Left colon (tissue), 2 donors: Measurements from ENCODE around the gene RPS6KA2. TPM values are rescaled to one million over a fixed set of nuclear protein-coding genes. Genes with fewer than 3 reads are reported as not detected.

Source experiments
- ATAC-seq: fragments of 200-7000 bp; cut with Tn5 transposase; one replicate; pipeline ENCODE4 v1.9.1; 2020; ENCODE audit warnings: mild to moderate bottlenecking, moderate library complexity
- DNase-seq, 2 donors: peaks; one replicate each; pipeline ENCODE4 v3.0.0-alpha.2; 2020
- intact Hi-C, 2 donors: fragments of 100-400 bp; cut with DNase I in 1 of 2; cut with micrococcal nuclease in 1 of 2; formaldehyde crosslinking; loops; one replicate each; pipeline versions ENCODE4 v1.11.2 to v1.14.0; 2022; cut with DNase I, micrococcal nuclease
- total RNA-seq, 2 donors: library from RNA; stranded (reverse); fragmentation: NEBNext Ultra II Directional; extraction: Animal tissue kit (Norgen Biotek cat#: 25700); gene quantifications; one replicate each; pipeline ENCODE4 v1.2.1, GENCODE V29; 2021
- donor health status: DM: no; HTN: no; CAD: no.
- donor health status: DM: yes; HTN: yes; CAD: no.

RPS6KA2 gene
- total RNA-seq, 2 donors from 2014 or later = 11.5 to 13.3 TPM

DNA sequence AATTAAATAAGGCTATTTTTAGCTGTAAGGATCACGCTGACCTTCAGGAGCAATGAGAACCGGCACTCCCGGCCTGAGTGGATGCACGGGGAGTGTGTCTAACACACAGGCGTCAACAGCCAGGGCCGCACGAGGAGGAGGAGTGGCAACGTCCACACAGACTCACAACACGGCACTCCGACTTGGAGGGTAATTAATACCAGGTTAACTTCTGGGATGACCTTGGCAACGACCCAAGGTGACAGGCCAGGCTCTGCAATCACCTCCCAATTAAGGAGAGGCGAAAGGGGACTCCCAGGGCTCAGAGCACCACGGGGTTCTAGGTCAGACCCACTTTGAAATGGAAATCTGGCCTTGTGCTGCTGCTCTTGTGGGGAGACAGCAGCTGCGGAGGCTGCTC is 124.6 kb downstream of the RPS6KA2 start:
- DNase-seq = no peak

DNA sequence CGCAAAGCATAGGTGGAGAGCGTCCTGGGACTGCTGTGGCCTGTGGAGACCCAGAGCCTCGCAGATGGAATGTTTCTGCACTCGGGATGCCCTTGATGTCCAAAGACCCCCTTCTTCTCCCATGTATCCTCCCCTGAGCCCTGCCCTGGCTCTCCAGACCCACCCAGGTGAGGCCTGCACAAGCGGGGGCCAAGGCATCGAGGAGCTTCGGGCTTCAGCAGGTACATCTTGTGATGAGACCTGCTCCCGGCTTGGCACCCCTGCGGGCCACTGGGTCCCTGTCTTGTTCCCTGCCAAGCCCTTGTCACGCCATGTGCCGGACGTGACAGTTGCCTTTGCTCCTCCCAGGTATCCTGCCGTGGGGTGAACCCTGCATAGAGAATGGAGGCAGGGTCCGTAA is 125.8 kb downstream of the RPS6KA2 start:
- ATAC-seq = no peak
- no peak for DNase-seq
- intact Hi-C loops = no loop called here

More for the DNA sequence above, 124.6 kb downstream of the RPS6KA2 start:
- intact Hi-C loops = no loop called here
- ATAC-seq = no peak

DNA sequence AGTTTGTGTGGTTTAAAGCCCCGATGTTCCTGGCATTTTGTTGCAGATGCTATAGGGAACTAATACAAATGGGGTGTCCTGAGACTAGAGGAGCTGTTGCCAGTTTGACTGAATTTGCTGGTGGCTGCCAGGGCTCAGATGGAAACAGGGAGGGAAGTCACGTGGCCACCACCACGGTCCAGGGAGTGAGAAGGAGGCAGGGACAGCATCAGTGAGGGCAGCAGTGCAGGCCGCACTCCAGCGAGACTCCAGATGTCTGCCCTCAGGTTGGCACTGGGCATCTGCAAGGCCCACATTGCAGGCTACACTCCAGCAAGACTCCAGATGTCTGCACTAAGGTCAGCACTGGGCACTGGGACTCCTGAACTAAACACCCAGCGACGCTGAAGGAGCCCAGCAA is 126.8 kb downstream of the RPS6KA2 start:
- no peak for DNase-seq
- ATAC-seq = no peak
- intact Hi-C loops = no loop called here

DNA sequence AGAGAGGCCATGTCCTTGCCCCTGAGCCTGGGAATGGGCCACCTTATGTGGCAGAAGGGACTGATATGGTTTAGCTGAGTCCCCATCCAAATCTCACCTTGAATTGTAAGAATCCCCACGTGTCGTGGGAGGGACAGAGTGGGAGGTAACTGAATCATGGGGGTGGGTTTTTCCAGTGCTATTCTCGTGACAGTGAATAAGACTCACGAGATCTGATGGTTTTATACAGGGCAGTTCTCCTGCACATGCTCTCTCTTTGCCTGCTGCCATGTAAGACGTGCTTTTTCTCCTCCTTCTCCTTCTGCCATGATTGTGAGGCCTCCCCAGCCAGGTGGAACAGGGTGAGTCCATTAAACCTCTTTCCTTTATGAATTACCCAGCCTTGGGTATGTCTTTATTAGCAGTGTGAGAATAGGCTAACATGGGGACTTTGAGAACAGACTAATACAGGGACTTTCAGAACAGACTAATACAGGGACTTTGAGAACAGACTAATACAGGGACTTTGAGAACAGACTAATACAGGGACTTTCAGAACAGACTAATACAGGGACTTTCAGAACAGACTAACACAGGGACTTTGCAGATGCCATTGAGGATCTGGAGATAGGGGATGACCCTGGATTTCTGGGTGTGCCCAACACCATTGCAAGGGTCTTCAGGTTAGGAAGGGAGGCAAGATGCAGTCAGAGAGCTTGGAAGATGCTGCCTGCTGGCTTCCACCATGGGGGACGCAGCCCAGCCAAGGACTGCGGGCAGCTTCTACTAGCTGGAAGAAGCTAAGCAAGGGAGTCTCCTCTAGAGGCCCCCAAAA is 127.5 kb downstream of the RPS6KA2 start:
- DNase-seq (no peak), ATAC-seq (no peak)
- intact Hi-C loops = no loop called here

DNA sequence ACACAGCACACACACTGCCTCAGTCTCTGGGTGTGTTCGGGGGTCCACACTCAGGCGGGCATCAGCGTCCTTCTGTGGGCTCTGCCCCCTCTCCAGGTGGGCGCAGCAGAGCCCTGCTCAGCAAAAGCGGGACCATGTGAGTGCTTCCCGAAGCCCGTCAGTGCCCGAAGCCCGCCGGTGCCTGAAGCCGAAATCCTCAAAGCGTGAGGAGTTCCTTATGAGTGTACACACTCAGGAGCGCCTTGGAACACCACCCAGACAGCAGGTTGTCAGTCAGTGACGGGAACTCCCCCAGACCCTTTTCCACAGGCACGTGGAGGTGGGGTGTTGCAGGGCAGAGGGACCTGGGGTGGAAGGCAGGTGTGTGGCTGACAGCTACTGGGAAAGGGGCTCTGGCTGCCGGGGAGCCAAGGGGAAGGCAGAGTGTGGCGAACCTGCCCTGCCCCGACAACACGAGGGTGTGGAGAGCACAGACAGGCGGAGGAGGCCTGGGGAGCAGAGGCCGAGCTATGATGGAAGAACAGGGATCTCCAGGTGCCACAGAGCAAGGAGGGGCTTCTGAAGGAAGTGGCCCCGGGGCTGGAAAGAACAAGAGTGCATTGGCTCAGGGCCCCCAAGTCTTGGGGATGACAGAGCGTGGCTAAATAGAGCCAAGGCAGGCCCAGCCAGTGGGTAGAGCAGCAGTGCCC is 128.2 kb downstream of the RPS6KA2 start:
- ATAC-seq = no peak
- intact Hi-C loops = no loop called here

DNA sequence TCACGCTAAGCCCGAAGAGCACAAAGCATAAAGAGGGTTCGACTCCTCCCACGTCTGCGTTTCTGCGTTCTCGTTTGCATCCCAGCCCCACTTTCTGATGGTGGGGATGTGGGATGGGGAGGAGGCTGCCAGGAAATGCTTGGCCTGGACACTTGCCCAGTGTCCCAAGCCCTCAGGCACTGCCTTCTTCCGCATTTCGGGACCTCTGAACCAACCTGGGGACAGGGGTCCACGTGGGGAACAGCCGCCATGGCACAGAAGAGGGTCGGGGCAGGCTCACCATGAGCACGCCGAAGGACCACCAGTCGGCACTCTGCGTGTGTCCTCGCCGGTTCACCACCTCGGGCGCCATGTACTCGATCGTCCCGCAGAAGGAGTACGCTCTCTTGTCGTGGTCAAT is 128.8 kb downstream of the RPS6KA2 start:
- no peak for DNase-seq
- intact Hi-C loops = no loop called here
- no peak for ATAC-seq

More for the DNA sequence above, 128.2 kb downstream of the RPS6KA2 start:
- no peak for DNase-seq

DNA sequence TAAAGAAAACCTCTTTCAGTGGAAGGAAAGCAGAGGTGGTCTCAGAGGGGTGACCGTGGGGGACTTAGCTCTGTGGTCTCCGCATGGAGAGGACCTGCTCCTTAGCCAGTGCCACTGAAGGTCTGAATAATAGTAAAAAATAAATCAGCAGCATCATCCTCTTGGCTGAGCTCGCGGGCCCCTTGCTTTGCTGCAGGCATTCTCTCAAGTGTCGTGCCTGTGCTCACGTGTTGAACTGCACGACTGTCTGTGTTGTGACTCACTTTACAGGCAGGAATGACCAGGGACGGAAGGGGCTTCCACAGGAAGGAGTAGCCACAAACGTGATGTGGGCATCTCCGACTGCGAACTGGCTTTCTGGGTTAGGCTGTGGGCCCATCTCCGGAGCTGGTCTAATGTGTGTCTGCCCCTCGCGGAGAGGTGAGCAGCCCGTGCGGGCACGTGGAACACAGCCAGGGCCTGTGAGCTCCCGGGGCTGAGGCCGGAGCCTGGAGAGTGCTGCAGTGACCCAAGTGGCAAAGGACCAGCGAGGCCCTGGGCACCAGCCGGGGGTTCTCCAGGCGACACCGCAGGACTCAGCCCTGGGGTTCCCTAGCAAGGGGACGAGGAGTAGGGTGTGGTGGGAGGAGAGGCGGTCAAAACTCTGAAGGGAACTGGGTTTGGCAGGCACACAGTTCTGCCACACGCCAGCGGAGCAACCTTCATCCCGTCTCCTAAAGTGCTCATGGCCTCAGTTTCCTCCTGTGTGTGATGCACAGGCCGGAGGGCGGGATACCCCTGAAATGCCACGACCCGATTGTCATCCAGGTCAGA is 129.8 kb downstream of the RPS6KA2 start:
- intact Hi-C loops = no loop called here
- DNase-seq (no peak), ATAC-seq (no peak)

DNA sequence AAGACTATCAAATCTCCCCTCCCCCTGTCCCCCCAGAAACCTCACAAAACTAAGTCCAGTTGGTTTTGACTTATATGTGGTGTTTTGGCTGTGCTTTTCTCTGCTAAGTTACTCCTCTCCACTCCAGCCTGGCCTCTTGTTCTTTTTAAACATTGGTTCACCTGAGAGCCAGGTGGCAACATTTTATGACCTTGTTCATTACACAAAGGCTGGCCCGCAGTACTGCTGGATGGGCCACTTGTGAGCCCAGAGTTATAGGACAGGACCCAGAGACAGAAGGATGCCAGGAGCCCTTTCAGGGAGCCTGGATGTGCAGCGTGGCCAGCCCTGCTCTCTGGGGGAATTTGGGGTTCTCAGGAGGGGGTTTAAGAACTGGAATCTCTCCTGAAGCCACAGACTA is 130.6 kb downstream of the RPS6KA2 start:
- intact Hi-C loops = no loop called here
- DNase-seq = no peak
- ATAC-seq = peak; percentile 81

DNA sequence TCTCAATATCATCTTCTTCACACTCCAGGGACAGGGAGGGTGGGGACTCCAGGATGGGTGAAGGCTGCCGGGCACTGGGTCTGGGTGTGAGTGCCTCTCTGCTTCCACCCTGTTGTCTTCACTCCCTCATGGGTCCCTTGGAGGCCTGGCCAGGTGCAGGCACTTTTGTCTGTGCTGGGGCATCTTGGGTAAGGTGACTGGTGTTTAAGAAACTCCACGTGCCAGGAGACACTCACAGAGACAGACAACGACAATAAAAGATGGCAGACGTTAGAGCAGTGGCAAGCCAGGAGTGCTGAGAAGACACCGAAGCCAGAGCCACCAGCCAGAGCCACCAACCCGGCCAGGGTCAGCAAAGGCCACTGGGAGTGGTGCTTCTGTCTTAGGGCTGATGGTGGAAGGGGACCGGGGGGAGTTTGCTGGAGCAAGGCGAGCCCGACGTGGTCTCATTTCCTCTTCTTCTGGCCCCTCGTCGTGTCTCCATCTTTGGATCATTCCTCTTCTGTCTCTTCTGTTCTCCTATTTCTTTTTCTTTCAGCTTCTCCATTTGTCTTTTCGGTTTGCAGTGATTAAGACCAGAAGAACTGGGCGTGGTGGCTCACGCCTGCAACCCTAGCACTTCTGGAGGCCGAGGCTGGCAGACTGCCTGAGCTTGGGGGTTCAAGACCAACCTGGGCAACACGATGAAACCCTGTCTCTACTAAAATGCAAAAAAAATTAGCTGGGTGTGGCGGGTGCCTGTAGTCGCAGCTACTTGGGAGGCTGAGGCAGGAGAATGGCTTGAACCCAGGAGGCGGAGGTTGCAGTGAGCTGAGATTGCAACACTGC is 131.3 kb downstream of the RPS6KA2 start:
- DNase-seq (no peak), ATAC-seq (no peak)
- intact Hi-C loops = no loop called here

DNA sequence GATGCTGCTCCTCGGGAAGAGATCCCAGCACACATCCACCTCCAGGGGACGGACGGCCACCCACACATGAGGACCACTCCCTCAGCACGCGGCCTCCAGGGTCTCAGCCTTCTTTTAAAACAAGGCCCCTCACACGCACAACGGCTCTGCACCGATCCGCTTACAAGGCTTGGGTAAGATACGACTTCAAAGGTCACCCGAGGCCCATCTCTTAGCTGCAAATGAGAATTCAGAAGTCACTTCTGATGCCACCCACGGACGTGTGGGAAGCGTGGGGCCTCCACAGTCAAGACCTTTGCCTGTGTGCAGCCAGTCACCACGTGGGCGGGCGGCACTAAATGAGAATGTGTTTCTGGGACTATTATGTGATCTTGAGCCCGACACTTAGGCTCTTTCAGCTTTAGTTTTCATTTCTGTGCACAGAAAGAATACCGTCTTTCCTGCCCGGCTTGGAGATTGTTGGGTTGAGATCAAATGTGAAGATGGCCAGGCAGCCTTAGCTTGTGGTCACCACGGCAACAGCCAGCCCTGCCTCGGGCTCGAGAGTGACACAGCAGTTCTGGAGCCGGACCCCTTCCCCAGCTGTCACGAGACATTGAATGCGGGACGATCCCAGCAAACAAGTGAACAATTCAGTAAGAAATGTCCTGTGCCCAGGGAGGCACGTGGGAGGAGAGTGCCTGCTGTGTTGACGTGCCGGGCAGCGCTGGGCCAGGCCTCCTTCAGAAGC is 132.1 kb downstream of the RPS6KA2 start:
- DNase-seq (no peak), ATAC-seq (no peak)
- intact Hi-C loops = no loop called here

DNA sequence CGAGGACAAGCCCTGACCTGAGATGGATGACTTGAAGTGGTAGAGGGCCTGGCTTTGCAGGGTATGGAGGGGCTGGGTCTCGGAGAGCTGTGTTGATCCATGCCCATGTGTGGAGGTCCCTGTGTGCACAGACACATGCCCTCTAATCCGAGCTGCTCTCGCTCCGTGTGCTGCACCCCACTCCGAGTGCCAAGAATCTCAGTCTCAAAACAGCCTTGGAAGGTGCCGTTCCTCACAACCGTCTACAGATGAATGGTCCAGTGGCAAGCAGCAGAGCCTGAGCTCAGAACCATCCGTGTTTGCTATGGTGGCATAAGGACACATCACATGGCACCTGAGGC is 133.0 kb downstream of the RPS6KA2 start:
- intact Hi-C loops = no loop called here
- ATAC-seq (no peak), DNase-seq (no peak)

DNA sequence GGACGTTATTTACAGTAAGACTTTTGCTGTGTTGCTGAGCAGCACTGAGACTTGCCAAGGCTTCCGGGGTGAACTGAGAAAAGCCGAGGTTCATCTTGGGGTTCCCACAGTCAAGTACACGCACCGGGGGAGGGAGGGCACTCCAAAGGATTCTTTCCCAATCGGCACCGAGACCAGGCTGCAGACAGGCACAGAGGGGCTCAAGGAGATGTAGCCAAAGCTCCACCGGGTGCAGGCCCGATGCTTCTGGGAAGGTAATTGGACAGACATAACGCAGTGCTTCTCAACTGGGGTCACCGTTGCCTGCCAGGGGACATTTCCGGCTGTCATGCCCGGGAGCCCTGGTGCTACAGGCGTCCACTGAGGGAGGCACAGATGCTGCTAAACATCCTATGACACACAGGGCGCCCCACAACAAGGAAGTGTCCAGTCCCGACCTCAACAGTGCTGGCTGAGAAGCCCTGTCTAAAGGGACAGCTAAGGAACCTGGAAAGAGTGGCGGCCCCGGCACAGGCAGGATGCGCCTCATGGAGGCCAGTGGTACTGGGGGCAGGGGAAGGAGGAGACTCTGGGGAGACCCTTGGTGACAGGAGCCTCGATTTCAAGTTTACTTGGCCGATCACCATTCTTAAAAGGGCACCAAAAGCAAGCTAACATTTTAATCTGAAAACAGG is 133.5 kb downstream of the RPS6KA2 start:
- intact Hi-C loops = no loop called here
- ATAC-seq (no peak), DNase-seq (no peak)

DNA sequence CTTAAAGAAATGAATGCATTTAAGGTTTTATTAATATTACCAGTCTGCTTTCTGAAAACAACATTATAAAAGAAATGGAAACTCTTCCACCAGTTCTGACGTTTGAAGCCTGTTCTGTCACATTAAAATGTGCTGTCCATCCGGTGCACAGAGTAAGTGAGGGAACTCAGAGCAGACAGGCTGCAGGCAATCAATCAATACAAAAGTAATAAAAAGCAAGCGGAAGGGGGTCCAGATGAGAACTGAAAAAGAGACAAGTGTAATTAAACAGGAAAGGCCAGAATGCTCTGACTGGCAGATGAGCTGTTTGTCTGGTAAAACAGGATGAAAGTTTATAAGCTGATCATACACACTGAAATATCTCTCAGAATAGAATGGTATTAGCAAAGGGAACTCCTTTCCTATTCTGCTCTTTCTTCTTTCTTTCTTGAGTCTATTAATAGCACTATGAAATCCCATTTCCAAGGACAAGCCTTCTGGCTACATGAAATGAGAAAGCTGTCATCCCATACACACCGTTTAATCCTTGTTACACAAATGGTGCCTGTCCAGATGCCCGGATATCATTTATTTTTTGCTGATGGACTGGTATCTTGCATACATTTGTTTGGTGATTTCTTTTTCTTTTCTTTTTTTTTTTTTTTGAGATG is 134.8 kb downstream of the RPS6KA2 start:
- ATAC-seq = no peak
- intact Hi-C loops = no loop called here
- DNase-seq = no peak

DNA sequence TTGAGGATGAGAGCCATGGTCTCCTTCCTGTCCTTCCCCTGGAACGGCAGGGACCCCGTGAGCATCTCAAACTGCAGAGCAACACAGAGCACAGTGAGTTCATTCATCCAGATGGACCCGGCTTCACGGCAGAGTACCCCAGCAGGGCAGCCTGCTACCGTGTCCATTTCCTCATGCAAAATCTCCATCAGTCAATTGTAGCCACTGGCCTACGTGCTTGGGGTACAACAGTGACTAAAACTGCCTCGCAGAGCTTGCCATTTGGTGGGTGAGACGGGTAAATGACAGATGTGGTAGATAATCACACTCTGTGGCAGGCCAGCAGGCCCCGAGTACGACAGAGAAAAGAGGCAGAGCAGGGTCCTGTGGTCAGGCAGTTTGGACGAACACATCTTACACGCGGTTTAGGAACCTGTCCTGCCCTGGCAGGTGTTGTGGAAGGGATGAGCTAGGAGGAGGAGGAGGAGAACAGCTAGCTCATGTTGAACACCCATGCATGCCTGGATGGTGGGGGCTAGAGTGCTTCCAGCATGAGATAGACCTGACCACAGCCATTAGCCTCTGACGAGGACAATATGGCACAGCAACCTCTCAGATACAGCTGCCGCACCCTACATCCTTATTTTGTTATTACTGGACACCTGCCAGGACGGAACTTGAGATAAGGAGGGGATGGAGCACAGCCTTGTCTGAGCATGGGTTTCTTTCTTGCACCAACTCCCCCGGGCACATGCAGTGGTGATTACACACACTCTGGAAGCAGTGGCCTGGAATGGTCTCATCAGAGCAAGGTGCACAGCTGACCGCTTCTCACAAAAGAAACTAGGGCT is 136.2 kb downstream of the RPS6KA2 start:
- DNase-seq (peak; percentile 31 to 45), ATAC-seq (peak; percentile 92)
- intact Hi-C loops = no loop called here

DNA sequence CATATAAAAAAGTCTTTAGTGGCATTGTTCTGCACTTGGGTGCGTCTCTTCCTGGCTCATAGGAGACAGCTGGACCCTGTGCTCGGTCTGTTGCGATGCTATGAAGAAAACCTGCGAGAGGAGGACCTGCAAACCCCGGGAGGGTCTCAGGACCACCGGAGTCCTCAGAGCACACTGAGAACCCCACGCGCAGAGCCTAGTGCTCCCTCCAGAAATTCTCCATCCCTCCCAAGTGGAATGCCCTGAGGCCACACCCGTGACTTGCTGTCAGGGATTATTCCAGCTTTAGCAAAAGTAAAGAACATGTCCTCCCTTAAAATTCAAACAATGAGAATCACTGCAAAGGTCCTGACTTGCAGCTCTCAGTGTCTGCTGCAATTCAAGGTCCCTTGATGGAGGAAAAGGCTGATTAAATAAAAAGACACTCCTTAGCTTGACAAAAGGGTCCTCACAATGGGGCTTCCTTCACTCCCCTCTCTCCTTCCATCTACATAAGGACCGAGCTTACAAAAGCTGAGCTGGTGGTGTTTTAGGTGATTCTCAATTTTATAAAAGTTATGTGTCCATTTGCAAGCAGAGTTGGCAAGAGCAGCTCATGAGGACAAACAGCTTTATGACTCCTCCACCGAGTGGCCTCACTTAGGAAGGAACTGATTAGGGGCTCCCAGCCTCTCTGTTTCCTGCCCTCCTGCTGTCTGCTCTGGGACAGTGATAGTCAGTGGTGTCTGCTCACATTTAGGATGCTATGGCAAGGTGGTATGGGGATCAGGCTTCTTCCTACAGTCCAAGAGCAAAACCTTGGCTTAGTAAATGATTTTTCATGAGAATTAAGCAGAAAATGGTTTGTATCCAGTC is 137.5 kb downstream of the RPS6KA2 start:
- no peak for DNase-seq
- intact Hi-C loops = no loop called here
- ATAC-seq = no peak

DNA sequence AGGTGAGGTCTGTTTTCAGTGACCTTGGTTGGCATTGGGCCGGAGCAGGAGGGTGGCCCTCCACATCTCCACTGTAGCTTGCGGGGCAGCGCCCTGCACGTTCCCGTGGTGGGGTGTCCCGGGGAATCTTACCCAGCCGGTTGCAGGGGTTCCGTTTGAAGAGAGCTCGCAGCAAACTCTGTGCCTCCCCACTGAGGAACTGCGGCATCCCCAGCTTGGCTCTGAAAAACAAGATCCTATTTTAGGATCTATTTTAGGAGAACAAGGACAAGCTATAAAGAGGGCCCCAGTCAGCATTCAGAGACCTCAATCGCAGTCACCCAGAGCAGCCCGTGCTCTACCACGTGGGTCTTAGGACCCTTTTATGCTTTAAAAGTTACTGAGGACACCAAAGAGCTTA is 138.3 kb downstream of the RPS6KA2 start:
- ATAC-seq (no peak), DNase-seq (no peak)
- intact Hi-C loops = no loop called here
